HG03520 (cell line): ENCODE results near the gene BTBD18.
A peak's percentile ranks its signal among the peaks of the same experiment; 100 is the strongest.

Experiments used
- ATAC-seq: cut with Tn5 transposase; IDR thresholded peaks from one replicate; pipeline ENCODE4 v1.9.1; 2021; ENCODE audit warnings: mild to moderate bottlenecking, moderate library complexity; ENCODE audit not compliant: unreplicated experiment

The BTBD18 gene, protein sequence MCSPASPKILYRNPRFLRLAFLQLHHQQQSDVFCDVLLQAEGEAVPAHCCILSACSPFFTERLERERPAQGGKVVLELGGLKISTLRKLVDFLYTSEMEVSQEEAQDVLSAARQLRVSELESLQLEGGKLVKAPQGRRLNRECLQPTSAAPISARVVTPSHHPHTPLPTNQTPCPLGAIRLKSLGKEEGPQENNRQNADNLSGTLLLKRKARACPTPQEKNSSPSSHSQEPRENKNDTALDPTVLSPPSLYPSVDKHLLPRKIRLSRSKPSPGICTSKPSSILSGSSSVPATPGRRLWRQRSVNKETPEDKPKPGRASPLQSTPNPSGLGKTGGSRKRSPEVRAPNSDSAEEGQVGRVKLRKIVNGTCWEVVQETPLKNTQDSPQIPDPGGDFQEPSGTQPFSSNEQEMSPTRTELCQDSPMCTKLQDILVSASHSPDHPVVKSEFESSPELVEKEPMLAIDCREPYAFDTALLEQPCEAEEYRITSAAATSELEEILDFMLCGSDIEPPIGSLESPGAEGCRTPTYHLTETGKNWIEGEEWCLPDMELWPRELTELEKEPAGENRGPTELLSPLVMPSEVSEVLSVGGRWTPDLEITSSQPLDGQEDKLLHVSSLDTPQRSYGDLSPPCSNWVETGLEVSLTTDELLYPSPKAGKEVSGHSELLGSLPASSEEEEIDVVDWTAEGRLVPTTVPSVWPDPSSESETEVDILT

DNA sequence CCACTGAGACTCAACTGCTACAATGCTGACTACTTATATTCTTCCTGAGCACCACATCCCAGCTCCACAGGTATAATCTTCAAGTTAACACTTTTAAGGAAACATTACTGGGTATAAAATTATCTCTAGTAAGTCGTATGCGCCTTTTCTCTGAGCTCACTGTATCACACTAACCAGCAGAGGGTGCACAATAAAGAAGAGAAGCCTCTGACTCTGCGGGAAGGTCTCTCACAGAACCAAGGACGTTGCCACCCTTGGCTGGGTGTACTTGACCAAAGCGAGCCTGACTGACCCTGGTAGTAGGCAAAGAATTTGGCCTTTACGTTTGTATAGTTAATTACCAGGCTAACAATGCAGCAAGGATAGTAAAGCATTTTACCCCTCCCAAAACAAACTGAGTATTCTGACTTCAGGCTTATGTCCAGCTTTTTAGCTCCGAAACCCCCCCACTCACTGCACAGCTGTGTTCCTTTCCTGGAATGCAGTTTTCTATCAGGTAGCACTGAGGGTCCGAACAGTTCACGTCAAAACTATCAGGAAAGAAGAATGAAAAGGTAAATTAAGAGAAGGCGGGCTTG is at the start of gene BTBD18:
TSS of gene BTBD18 (minus strand) at position 144 of the 578 bp plus-strand sequence. CDS start 631 bp downstream, outside the sequence.
- peak; percentile 66 for ATAC-seq

DNA sequence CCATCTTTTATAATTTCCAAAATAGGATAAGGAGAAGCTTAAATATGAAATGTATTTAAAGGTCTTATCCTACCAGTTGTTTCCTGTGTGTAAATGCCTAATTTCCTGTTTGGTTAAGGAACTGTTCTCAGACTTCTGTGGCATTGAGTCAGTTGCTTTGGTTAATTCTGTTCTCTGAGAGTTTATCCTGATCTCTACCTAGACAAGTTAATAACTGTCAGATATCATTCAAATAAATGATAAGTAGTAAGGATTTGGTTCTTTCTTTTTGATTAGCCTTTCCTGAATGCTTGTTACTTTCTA is 49.5 kb upstream of the BTBD18 start:
- ATAC-seq: no peak

DNA sequence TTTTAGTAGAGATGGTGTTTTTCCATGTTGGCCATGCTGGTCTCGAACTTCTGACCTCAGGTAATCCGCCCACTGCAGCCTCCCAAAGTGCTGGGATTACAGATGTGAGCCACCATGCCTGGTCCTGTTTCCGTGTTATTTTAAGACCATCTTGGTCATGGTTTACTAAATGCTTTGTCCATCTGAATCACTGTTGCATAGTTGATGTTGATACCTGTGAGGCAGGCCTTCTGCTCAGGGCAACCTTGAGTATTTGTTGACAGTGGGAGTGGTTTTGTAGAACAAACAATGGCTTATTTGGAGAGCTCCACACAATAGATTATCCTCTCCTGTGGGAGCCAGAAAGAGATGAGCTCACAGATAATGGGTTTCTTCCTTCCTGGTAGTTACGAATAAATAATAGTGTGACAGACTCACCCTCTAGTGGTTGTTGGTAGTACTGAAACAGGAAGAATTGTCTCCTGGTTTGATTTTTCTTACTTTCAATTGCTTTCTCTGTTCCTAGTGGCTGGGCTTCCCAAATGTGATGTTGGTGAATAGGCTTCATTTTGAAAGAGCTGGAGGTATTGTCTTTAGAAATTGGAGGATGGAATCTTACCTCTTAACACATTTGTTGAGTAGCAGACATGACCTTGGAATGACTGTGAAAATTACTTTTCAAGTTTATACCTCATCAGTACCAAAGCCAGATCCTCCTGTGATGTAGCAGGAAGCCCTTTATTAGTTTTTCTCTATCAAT is 49.0 kb upstream of the BTBD18 start:
- peak; percentile 87 for ATAC-seq

DNA sequence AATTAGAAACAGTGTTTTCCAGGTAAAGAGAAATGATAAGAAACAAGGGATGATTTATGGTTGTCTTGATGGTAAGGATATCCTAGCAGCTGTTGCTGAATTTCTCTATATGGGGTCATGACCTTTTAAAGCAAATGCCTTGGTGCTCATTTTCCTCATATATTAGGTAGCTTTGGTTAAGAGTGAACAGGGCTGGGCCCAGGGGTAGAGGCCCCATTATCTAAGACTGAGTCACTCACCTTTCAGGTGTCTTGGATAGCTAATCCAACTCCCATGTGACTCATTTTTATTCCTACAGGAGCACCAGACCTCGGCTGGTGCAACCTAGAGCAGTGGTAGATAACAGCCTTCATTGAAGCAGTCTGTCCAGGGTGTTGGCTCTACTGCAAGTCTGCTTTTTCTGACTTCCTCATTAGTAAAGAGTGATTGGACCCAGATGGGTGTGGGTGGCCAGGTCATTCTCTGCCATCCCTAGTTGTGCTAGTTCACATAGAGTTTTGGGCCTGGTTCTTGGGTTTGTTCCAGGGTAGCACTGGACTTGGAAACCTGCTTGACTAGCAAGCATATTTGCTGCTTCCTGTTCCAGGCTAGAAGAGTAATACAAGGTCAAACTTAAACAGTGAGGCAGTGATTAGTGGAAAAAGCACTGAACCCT is 47.4 kb upstream of the BTBD18 start:
- ATAC-seq: no peak

DNA sequence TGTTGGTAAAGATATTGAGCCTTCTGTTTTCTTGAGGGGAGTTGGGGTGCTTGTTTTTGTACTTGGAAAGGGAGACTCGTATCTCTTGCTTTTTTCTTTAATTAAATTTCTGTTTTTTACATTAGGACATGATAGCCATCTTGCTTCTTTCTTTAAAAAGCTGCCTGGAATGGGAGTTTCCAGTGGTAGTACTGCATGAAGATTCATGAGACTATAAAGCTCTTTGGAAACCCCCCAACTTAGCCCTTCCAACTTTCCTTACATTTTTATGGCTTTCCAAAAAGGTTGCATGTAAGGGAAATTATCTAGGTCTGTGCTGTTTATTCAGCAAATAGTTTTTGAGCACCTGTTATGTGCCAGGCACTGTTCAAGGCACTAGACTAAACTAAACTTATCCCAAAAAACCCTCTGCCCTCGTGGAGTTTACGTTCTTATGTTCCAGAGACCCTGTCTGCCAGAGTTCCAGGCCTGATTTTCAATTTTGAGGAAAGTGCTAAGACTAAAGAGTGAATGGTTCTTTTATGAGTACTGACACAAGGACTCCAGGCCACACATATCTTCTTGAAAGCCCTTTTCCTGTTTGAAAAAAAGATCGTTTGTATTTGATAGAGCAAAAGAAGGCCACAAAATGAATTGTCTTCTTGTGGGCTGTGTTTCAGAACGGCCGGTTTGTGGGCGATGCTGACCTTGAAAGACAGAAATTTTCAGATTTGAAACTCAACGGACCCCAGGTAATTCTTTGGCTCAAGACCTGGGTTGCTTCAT is 41.9 kb upstream of the BTBD18 start:
- ATAC-seq: no peak

DNA sequence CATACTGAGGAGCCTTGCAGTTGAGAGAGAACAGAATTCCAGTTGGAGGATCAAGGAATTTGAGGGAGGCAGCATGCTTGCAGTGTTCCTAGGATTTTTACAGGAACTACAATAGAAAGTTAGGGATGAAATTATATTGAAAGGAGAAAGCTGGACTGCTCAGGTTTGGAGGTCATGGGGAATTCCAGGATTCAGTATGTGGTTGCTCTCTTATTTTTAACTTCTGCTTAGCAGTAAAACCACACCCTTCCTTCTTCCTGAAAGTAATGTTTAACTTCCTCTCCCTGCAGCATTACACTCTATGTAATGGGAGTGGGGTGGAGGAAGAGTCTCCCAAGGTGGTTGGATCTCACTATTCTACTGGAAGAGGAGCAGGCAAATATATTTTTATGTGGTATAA is 41.3 kb upstream of the BTBD18 start:
- ATAC-seq: no peak

DNA sequence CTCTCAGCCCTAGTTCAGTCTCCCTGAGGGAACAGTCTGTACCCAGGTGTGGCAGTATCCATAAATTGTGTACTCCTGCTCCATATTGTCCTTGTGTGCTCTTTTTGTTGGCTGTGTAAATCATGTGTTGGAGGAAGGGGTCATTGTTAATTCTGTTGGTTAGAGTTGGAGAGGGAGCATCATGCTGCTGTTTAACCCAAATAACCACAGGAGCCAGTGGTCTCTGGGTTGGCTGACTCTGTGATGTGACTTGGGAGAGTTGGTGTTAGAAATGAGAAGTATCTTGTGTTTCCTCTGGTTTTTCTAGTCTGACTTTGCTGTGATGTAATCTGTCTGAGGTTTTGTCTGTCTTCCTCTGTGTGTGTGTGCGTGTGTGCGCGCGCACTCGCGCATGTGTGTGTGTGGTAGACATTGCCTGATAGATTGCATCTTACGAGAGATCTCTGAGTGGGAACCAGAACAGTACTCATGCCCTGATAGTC is 40.5 kb upstream of the BTBD18 start:
- peak; percentile 85 for ATAC-seq

DNA sequence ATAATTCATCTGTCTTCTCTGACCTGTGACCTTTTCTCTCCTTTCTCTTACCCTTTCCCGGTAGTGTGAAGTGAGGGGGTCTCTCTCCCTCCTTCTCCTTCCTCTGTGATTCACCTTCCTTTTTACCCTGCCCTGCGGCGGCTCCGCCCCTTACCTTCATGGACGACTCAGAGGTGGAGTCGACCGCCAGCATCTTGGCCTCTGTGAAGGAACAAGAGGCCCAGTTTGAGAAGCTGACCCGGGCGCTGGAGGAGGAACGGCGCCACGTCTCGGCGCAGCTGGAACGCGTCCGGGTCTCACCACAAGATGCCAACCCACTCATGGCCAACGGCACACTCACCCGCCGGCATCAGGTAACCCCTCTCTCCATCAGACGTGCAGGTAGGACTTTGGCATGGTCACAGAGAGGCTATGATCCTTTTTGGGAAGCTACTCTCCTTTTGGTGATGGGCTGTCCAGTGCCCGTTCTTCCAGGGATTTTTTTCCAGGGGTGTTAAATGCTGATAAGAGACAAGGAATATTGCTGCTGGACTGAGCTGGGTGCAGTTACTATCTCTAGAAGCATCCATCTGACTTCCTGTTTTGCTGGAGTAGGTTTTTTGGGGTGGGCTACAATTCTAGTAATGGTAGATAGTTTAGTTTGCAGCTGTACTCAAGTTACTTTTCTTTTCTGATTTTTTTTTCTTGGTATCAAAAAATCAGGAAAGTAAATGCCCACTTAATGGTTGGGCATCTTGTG is 39.9 kb upstream of the BTBD18 start:
- peak; percentile 4 for ATAC-seq

DNA sequence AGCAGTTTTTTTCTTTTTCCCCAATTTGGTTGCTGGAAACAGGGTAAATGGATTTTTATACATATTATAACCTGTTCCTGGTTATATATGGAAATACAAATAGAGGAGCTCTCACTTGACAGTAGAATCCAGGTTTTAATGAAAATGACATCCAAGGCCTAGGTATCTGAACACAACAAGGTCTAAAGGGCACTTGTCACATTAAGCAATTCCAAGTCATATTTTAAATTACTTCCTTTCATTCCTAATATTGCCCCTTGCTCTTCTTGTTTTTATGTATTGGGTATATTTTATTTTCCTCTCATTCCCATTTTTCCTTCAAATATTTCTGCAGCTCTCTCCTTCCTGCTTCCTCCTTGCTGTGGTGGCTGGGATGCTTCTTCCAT is 37.1 kb upstream of the BTBD18 start:
- ATAC-seq: no peak

DNA sequence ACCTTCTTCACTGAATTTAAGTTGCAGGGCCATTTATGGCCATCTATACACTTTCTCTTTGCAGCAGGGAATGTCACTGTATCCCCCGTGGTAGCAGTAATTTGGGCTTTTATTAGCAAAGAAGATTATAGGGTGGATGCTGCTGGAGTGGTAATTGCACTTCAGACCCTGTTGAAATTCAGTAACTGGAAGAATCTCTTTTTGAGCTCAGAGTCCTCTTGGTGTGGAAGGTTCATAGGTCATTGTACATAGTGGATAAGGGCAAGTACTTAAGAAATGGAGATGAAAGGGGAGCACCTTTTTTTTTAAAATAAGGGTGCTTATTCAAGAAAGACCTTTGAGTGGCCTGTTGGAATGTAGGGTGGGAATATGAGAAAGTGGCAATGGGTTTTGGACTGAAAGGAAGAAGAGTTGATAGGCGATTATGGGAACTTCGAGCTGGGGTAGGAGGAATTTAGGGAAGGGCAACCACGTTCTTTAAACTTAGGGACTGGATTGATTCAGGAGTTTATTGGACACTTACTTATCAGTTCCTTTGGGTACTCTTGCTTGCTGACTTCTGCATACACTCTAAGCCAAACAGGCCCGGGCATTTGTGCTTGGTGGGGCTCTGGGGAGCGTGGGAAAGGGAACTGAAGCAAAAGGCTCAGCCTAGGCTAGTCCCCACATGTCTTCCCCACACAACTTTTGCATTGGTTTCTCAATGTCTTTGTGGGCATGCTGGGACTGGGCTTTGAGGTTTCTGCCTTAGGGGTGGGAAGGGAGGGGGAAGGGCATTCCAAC is 36.5 kb upstream of the BTBD18 start:
- ATAC-seq: no peak

DNA sequence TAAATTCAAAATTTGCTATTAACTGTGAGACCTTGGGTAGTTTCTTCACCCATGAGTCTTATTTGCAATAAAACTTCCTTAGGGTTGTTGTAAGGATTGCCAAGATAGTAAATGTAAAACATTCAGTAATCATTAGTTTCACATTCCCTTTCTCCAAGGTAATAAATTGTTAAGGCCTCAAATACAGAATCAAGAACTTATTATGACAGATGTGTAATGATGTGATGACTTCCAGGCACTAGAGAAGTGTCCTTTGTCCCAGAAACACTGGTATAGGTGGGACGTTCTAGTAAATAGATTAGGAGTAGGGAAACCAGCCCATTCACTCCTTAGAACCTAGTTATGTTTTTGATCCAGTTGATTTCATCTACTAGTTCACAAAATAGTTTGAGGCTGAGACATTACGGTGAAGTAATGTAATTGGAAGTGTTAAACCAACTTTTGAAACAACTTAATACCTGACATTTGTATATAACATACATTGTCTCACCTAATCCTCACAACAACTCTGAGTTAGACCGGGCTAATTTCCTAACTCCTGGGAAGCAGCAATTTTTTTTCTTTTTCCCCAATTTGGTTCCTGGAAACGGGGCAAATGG is 35.5 kb upstream of the BTBD18 start:
- no peak for ATAC-seq

DNA sequence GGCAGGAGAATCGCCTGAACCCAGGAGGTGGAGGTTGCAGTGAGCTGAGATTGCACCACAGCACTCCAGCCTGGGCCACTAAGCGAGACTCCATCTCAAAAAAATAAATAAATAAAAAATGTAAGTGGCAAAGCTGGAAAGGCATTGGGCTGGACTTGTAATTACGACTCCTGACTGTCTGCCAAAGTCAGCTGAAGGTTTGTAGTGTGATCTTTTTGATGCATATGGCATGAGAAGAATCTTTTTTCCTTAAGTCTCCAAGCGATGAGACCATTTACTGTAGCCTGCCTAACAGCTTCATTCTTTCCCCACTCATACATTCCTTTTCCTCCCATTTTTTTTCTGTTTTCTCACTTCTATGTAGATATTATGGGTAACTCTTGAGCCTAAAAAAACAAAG is 34.8 kb upstream of the BTBD18 start:
- ATAC-seq: no peak

DNA sequence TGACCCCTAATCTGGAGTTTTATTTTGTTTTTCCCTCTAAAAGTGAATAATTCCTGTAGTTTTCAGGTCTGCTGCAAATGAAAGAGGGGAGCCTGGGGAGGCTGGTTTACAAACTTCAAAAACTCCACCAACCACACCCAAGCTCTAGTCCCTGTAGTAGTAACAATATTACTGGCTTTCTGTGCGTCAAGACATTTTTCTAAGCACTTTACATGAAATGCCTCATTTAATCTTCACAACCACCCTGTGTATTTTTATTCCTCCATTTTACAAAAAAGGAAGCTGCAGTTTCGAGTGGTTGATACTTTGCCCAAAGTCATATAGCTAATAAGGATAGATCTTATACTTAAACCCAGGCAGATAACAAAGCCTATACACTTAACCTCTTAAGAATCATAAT is 33.5 kb upstream of the BTBD18 start:
- ATAC-seq: no peak

DNA sequence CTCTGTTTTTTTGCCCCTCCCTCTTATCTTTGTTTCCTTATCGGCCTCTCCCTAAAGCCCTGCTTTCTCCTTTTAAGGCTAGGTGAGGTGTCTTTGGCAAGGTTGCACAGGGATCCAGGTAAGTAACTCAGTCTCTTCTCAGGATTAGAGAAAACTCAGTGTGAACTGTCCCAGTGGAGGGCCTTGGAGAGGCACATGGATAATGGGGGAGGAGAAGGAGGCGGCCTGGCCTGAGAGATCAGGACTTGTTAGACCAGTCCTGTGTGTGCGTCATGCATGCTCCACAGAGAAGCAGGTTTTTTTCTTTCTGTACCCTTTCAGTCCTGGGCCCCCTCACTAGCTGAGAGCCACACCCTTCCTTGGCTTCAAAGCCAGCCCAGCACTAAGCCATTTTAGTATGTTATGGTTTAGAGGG is 29.9 kb upstream of the BTBD18 start:
- ATAC-seq: no peak

DNA sequence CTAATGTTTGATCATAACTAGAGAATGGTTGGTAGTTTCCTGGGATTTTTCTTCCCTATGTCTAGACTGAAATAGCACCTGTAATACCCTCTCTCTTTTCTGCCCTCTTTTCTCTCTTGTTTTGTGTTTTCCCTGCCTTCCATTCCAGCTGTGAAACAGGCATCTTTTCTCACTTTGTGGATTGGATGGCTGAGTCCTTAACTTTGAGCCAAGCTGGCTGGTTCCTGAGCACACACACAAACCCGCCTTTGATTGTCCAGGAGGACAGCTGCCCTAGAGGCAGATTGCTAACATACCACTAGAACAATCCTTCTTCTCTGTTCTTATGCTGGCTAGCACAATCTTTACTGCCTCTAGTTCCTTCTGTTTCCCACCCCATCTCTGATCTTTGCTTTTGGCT is 27.7 kb upstream of the BTBD18 start:
- ATAC-seq: no peak

DNA sequence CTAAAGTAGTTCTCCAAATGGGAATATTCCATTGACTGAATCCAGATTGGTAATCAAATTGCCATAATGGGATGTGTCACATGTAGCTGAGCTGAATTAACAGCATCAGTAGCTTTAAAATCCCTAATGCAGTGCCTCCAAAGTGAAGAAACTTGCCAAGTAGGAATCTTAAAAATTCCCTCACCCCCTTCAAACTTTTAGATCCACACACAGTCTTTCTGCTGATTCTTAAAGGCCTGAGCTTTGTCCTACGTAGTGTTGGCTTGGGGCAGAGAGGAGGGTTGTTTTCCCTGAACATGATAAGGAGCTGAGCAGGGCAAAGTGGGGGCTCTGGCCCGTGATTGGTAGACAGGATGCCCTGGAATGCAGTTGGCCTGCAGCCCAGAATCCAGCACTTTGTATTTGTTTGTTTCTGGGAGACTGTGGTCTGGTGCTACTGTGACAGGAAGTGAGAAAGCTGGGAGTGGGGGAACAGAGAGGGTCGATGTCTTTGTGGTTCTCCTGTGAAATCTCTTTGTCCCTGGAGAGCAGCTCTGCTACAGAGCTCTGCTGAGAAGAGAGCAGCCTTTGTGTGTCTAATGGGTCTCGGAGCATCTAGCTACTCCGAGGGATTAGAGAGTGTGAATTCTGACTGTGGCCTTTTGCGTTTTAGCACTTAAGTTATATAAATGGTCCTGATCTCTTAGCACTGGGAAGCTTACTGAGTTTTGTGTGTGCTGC is 26.9 kb upstream of the BTBD18 start:
- ATAC-seq: no peak

DNA sequence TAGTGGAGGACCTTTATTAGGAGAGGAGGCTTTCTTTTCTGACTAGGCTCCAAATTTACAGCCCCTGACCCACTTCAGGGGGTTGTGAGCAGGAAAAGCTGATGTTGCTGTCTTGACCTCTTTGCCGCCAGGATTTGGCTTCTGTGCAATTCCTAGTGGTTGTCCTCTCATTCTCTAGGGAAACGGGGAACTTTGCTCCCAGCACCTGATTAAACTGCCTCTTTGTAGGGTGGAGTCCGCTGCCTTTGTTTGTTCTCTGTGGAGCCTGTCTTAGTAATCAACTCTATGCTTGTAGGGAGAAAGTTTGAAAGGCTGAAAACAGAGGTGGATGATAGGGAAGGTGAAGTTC is 26.3 kb upstream of the BTBD18 start:
- no peak for ATAC-seq
